ENCODE results near the gene SIRT5.

SIRT5 gene

GRCh38 chr6:13593103-13593502 is 18.7 kb downstream of the SIRT5 start:
- TF ChIP-seq POLR2AphosphoS5 (IDR thresholded peaks at IDR 0.05; ENCODE audit: low read depth, low read length) (no peak), TAF1 (IDR thresholded peaks at IDR 0.05; ENCODE audit: borderline replicate concordance, insufficient read depth, low read length) (no peak), SIN3A (IDR thresholded peaks at IDR 0.05; ENCODE audit: borderline replicate concordance, insufficient read depth, low read length) (no peak), FOXP2 (optimal IDR thresholded peaks at IDR 0.05; ENCODE audit: borderline replicate concordance, extremely low read depth, extremely low read length, insufficient read depth) (no peak)
- TF ChIP-seq, protein P1, sequence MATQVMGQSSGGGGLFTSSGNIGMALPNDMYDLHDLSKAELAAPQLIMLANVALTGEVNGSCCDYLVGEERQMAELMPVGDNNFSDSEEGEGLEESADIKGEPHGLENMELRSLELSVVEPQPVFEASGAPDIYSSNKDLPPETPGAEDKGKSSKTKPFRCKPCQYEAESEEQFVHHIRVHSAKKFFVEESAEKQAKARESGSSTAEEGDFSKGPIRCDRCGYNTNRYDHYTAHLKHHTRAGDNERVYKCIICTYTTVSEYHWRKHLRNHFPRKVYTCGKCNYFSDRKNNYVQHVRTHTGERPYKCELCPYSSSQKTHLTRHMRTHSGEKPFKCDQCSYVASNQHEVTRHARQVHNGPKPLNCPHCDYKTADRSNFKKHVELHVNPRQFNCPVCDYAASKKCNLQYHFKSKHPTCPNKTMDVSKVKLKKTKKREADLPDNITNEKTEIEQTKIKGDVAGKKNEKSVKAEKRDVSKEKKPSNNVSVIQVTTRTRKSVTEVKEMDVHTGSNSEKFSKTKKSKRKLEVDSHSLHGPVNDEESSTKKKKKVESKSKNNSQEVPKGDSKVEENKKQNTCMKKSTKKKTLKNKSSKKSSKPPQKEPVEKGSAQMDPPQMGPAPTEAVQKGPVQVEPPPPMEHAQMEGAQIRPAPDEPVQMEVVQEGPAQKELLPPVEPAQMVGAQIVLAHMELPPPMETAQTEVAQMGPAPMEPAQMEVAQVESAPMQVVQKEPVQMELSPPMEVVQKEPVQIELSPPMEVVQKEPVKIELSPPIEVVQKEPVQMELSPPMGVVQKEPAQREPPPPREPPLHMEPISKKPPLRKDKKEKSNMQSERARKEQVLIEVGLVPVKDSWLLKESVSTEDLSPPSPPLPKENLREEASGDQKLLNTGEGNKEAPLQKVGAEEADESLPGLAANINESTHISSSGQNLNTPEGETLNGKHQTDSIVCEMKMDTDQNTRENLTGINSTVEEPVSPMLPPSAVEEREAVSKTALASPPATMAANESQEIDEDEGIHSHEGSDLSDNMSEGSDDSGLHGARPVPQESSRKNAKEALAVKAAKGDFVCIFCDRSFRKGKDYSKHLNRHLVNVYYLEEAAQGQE (IDR thresholded peaks at IDR 0.05; ENCODE audit: insufficient read depth in 1 of 2, low read depth in 2 of 2, low read length in 2 of 2), result no peak

- TF ChIP-seq POLR2AphosphoS5 (IDR thresholded peaks at IDR 0.05; ENCODE audit: low read depth, low read length), result no peak
- no peak for TF ChIP-seq SIN3A (IDR thresholded peaks at IDR 0.05; ENCODE audit: borderline replicate concordance, insufficient read depth, low read length)
- TF ChIP-seq TAF1 (IDR thresholded peaks at IDR 0.05; ENCODE audit: borderline replicate concordance, insufficient read depth, low read length), result no peak
- TF ChIP-seq FOXP2 (optimal IDR thresholded peaks at IDR 0.05; ENCODE audit: borderline replicate concordance, extremely low read depth, extremely low read length, insufficient read depth), result no peak
- TF ChIP-seq, protein P1 (IDR thresholded peaks at IDR 0.05; ENCODE audit: insufficient read depth in 1 of 2, low read depth in 2 of 2, low read length in 2 of 2), result no peak
Measured at GRCh38 chr6:13593720-13594119, 19.3 kb downstream of the SIRT5 start.

GRCh38 chr6:13597073-13597472 is 22.7 kb downstream of the SIRT5 start:
- TF ChIP-seq FOXP2 (optimal IDR thresholded peaks at IDR 0.05; ENCODE audit: borderline replicate concordance, extremely low read depth, extremely low read length, insufficient read depth), result no peak
- TF ChIP-seq, protein P1 (IDR thresholded peaks at IDR 0.05; ENCODE audit: insufficient read depth in 1 of 2, low read depth in 2 of 2, low read length in 2 of 2), result no peak
- no peak for TF ChIP-seq TAF1 (IDR thresholded peaks at IDR 0.05; ENCODE audit: borderline replicate concordance, insufficient read depth, low read length)
- no peak for TF ChIP-seq POLR2AphosphoS5 (IDR thresholded peaks at IDR 0.05; ENCODE audit: low read depth, low read length)
- no peak for TF ChIP-seq SIN3A (IDR thresholded peaks at IDR 0.05; ENCODE audit: borderline replicate concordance, insufficient read depth, low read length)

GRCh38 chr6:13600036-13600435 is 25.6 kb downstream of the SIRT5 start:
- no peak for TF ChIP-seq SIN3A (IDR thresholded peaks at IDR 0.05; ENCODE audit: borderline replicate concordance, insufficient read depth, low read length)

DNA sequence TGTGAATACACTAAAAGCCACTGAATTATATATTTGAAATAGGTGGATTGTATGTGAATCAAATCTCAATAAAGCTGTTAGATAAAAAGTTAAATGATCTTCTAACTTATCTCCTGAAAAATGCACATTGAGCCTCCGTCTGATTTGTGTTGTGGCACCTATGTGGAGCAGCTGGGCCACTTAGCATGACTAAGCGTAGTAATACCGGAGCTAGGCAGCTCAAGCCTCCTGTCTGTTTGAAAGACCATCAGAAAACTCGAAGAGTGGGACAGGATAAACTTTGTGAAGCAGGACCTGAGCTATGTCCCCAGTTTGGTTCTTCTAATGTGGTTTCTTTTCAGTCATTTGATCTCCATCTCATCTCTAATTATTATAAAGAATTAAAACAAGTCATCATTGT is 29.7 kb downstream of the SIRT5 start:
- TF ChIP-seq POLR2AphosphoS5 (IDR thresholded peaks at IDR 0.05; ENCODE audit: low read depth, low read length) (no peak), SIN3A (IDR thresholded peaks at IDR 0.05; ENCODE audit: borderline replicate concordance, insufficient read depth, low read length) (no peak), FOXP2 (optimal IDR thresholded peaks at IDR 0.05; ENCODE audit: borderline replicate concordance, extremely low read depth, extremely low read length, insufficient read depth) (no peak), TAF1 (IDR thresholded peaks at IDR 0.05; ENCODE audit: borderline replicate concordance, insufficient read depth, low read length) (no peak)
- TF ChIP-seq, protein P1 (IDR thresholded peaks at IDR 0.05; ENCODE audit: insufficient read depth in 1 of 2, low read depth in 2 of 2, low read length in 2 of 2), result no peak
